Neural progenitor cell (in vitro differentiated cells): ENCODE data around the gene SLC2A11.
"Not testable (repeated sequence)": the region's sequence is repeated elsewhere in the genome, so short reads cannot be mapped to it uniquely, and the experiment has no call there.

Experiments
- CTCF ChIP-seq: fragments of 200-600 bp; sonication (generic); IDR thresholded peaks from 2 replicates; pipeline ENCODE4 v1.5.1; 2017; ENCODE audit warnings: antibody characterized with exemption, mild to moderate bottlenecking
- EZH2 ChIP-seq: fragments of 200-600 bp; sonication (generic); IDR thresholded peaks from 2 replicates; pipeline ENCODE4 v1.6.1; 2017; ENCODE audit warnings: antibody characterized with exemption, mild to moderate bottlenecking, moderate library complexity
- EZH2phosphoT487 ChIP-seq: fragments of 200-600 bp; sonication (generic); IDR thresholded peaks from 2 replicates; pipeline ENCODE4 v1.6.1; 2017; ENCODE audit warnings: antibody characterized with exemption

GRCh38 chr22:23921586-23922201 is 64.0 kb downstream of the SLC2A11 start:
- not testable (repeated sequence) for TF ChIP-seq CTCF, EZH2, EZH2phosphoT487
